ENCODE data around the gene ZNF860. TPM values are rescaled to one million over a fixed set of nuclear protein-coding genes. Genes with fewer than 3 reads are reported as not detected.

Gene ZNF860
- total and polyA plus RNA-seq, 2 of the 4 experiments (the other 2 are of a cell fraction): 0.18 to 0.26 TPM

GRCh38 chr3:32022947-32023346, 41.4 kb downstream of the ZNF860 start:
- Histone ChIP-seq H4K5ac (ENCODE audit: low read depth, low read length) (no peak overlapping the region), H3K56ac (ENCODE audit: extremely low read depth, insufficient read depth, low read length) (no peak overlapping the region), H2BK120ac (ENCODE audit: low read depth, low read length) (no peak overlapping the region), H3K23ac (ENCODE audit: low read depth, low read length) (no peak overlapping the region), H2AFZ (replicated peaks; ENCODE audit: low read length, poor library complexity) (no peak overlapping the region), H3K27me3 (ENCODE audit: control insufficient read depth, insufficient read depth, low read length) (peaks cover 2% of the 10 kb centered on the region; the same call in 1 of the 2 replicates), H2BK20ac (ENCODE audit: low read depth, low read length) (no peak overlapping the region), H3K14ac (replicated peaks; ENCODE audit: low read depth, low read length) (no peak overlapping the region), H3K9me3 (ENCODE audit: control insufficient read depth, insufficient read depth, low read length) (no peaks in the 10 kb centered on the region), H2BK15ac (ENCODE audit: low read depth, low read length) (no peak overlapping the region), H2AK5ac (ENCODE audit: low read depth, low read length) (no peak overlapping the region), H3K18ac (ENCODE audit: low read depth, low read length) (no peak overlapping the region), H3K9me1 (ENCODE audit: insufficient read depth, low read length) (no peaks in the 10 kb centered on the region), H3K4ac (ENCODE audit: low read depth, low read length) (no peak overlapping the region), H3K79me1 (ENCODE audit: low read depth in 1 of 2, low read length in 2 of 2) (no peaks in the 10 kb centered on the region), H3K4me2 (ENCODE audit: low read depth, low read length) (no peak overlapping the region), H3K4me1 (ENCODE audit: control insufficient read depth, insufficient read depth, low read length) (peaks cover 3% of the 10 kb centered on the region; the same call in 1 of the 2 replicates), H3K9ac (ENCODE audit: low read depth, low read length) (no peak overlapping the region), H4K20me1 (ENCODE audit: insufficient read depth, low read length) (no peaks in the 10 kb centered on the region), H4K91ac (ENCODE audit: insufficient read depth, low read depth, low read length) (no peak overlapping the region), H3K36me3 (ENCODE audit: control insufficient read depth, insufficient read depth, low read length) (no peaks in the 10 kb centered on the region), H3K27ac (ENCODE audit: insufficient read depth, low read length) (no peak overlapping the region), H2BK5ac (ENCODE audit: low read depth, low read length, poor library complexity, severe bottlenecking) (no peak overlapping the region), H3K4me3 (ENCODE audit: insufficient read depth, low read depth, low read length) (no peak overlapping the region), H4K8ac (ENCODE audit: low read depth in 2 of 2, low read length in 2 of 2) (no peak overlapping the region), H2AK9ac (replicated peaks; ENCODE audit: low read depth, low read length, poor library complexity) (no peak overlapping the region)
- no CpG with 5 or more reads among the region's 2 CpGs for WGBS, 2 experiments (ENCODE audit: extremely low coverage in 2 of 2, insufficient read length in 1 of 2)
- ATAC-seq (ENCODE audit: low read depth): no peak
- BruUV-seq (replicated peaks): no TSS peak
- TF ChIP-seq POLR2A (IDR thresholded peaks at IDR 0.05; ENCODE audit: low read depth, low read length) (no peak), RCOR1 (IDR thresholded peaks at IDR 0.05; ENCODE audit: insufficient replicate concordance, low read length) (no peak), NFE2L2 (IDR thresholded peaks at IDR 0.05; ENCODE audit: low read depth, low read length) (no peak), MAFK (IDR thresholded peaks at IDR 0.05; ENCODE audit: low read depth, low read length) (no peak), SMC3 (IDR thresholded peaks at IDR 0.05; ENCODE audit: low read depth, low read length) (no peak), RFX5 (IDR thresholded peaks at IDR 0.05; ENCODE audit: low read depth, low read length) (no peak), FOS (IDR thresholded peaks at IDR 0.05; ENCODE audit: low read depth, low read length) (no peak), MAZ (IDR thresholded peaks at IDR 0.05; ENCODE audit: borderline replicate concordance, low read depth, low read length) (no peak), CEBPB (IDR thresholded peaks at IDR 0.05; ENCODE audit: low read depth, low read length) (no peak), RAD21 (IDR thresholded peaks at IDR 0.05; ENCODE audit: low read length) (no peak), USF2 (IDR thresholded peaks at IDR 0.05; ENCODE audit: low read depth, low read length) (no peak), MXI1 (IDR thresholded peaks at IDR 0.05; ENCODE audit: borderline replicate concordance, low read depth, low read length) (no peak), CHD1 (IDR thresholded peaks at IDR 0.05; ENCODE audit: low read depth, low read length) (no peak), BHLHE40 (IDR thresholded peaks at IDR 0.05; ENCODE audit: low read depth, low read length) (no peak)
- TF ChIP-seq, protein P1, sequence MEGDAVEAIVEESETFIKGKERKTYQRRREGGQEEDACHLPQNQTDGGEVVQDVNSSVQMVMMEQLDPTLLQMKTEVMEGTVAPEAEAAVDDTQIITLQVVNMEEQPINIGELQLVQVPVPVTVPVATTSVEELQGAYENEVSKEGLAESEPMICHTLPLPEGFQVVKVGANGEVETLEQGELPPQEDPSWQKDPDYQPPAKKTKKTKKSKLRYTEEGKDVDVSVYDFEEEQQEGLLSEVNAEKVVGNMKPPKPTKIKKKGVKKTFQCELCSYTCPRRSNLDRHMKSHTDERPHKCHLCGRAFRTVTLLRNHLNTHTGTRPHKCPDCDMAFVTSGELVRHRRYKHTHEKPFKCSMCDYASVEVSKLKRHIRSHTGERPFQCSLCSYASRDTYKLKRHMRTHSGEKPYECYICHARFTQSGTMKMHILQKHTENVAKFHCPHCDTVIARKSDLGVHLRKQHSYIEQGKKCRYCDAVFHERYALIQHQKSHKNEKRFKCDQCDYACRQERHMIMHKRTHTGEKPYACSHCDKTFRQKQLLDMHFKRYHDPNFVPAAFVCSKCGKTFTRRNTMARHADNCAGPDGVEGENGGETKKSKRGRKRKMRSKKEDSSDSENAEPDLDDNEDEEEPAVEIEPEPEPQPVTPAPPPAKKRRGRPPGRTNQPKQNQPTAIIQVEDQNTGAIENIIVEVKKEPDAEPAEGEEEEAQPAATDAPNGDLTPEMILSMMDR (conservative IDR thresholded peaks at IDR 0.05; ENCODE audit: low read depth, low read length): no peak
- TF ChIP-seq, protein P2, sequence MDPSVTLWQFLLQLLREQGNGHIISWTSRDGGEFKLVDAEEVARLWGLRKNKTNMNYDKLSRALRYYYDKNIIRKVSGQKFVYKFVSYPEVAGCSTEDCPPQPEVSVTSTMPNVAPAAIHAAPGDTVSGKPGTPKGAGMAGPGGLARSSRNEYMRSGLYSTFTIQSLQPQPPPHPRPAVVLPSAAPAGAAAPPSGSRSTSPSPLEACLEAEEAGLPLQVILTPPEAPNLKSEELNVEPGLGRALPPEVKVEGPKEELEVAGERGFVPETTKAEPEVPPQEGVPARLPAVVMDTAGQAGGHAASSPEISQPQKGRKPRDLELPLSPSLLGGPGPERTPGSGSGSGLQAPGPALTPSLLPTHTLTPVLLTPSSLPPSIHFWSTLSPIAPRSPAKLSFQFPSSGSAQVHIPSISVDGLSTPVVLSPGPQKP (IDR thresholded peaks at IDR 0.05; ENCODE audit: borderline replicate concordance, low read depth, low read length): no peak
- in situ Hi-C loops (cut with MboI; ENCODE audit: low sequenced_read_pairs) (no loop called here), intact Hi-C loops (cut with micrococcal nuclease) (no loop called here), dilution Hi-C loops (cut with HindIII; ENCODE audit: low sequenced_read_pairs, unreplicated experiment) (no loop called here)
- CTCF ChIA-PET: interaction anchor here (2.0 kb wide), 1 partner anchor 121 kb away, joined by 6 read pairs; no protein-coding TSS in a partner anchor
- POLR2A ChIA-PET (ENCODE audit: unreplicated experiment): interaction anchor here (0.6 kb wide), 1 partner anchor 89 kb away, joined by 4 read pairs; no protein-coding TSS in a partner anchor
- DNase-seq: no peak

All from IMR-90 (cell line).